SK-N-SH treated with all-trans-retinoic acid at 6 μM for 48 hours (cell line): ENCODE measurements around the gene USP5.

Experiments used
- ATAC-seq: fragments of 200-7000 bp; cut with Tn5 transposase; 3 replicates; pipeline ENCODE4 v1.9.1; 2020; ENCODE audit warnings: mild to moderate bottlenecking, moderate library complexity
- BACH2 ChIP-seq: fragments of 250-450 bp; sonication (Bioruptor Pico); IDR thresholded peaks from 2 replicates; pipeline ENCODE4 v1.9.0; 2021; ENCODE audit warnings: mild to moderate bottlenecking, borderline replicate concordance
- CREB5 ChIP-seq: fragments of 250-450 bp; sonication (Bioruptor Pico); IDR thresholded peaks from 2 replicates; pipeline ENCODE4 v1.5.1; 2020; ENCODE audit warnings: low read depth, mild to moderate bottlenecking, moderate library complexity
- CSDC2 ChIP-seq: fragments of 250-450 bp; sonication (Bioruptor Pico); IDR thresholded peaks from 2 replicates; pipeline ENCODE4 v1.5.0; 2020; ENCODE audit warnings: mild to moderate bottlenecking, moderate library complexity
- ESRRG ChIP-seq: fragments of 250-450 bp; sonication (Bioruptor Pico); IDR thresholded peaks from 2 replicates; pipeline ENCODE4 v1.6.1; 2021; ENCODE audit warnings: mild to moderate bottlenecking
- ISL1 ChIP-seq: fragments of 250-450 bp; sonication (Bioruptor Pico); IDR thresholded peaks from 2 replicates; pipeline ENCODE4 v2.1.2; 2022; ENCODE audit warnings: mild to moderate bottlenecking, moderate library complexity
- OSR1 ChIP-seq: fragments of 250-450 bp; sonication (Bioruptor Pico); IDR thresholded peaks from 2 replicates; pipeline ENCODE4 v1.8.0; 2022; ENCODE audit warnings: moderate library complexity, mild to moderate bottlenecking, inconsistent platforms
- PATZ1 ChIP-seq: fragments of 250-450 bp; sonication (Bioruptor Pico); IDR thresholded peaks from 2 replicates; pipeline ENCODE4 v1.8.0; 2020; ENCODE audit warnings: mild to moderate bottlenecking, moderate library complexity, borderline replicate concordance
- PPARA ChIP-seq: fragments of 250-450 bp; sonication (Bioruptor Pico); IDR thresholded peaks from 2 replicates; pipeline ENCODE4 v1.5.0; 2020; ENCODE audit warnings: mild to moderate bottlenecking, borderline replicate concordance
- RARB ChIP-seq: fragments of 250-450 bp; sonication (Bioruptor Pico); IDR thresholded peaks from 2 replicates; pipeline ENCODE4 v1.8.0; 2021; ENCODE audit warnings: mild to moderate bottlenecking, moderate library complexity
- SNAI2 ChIP-seq: fragments of 250-450 bp; sonication (Bioruptor Pico); IDR thresholded peaks from 2 replicates; pipeline ENCODE4 v1.5.0; 2020; ENCODE audit warnings: mild to moderate bottlenecking, moderate library complexity
- TOX ChIP-seq: fragments of 250-450 bp; sonication (Bioruptor Pico); IDR thresholded peaks from 2 replicates; pipeline ENCODE4 v1.8.0; 2021; ENCODE audit warnings: mild to moderate bottlenecking, moderate library complexity, borderline replicate concordance
- ZC3H10 ChIP-seq: fragments of 250-450 bp; sonication (Bioruptor Pico); IDR thresholded peaks from 2 replicates; pipeline ENCODE4 v1.5.1; 2021; ENCODE audit warnings: mild to moderate bottlenecking, moderate library complexity
- ZFP30 ChIP-seq: fragments of 450-650 bp; formaldehyde crosslinking; IDR thresholded peaks from 2 replicates; pipeline ENCODE4 v1.5.0; 2022; ENCODE audit warnings: mild to moderate bottlenecking, moderate library complexity
- ZNF565 ChIP-seq: fragments of 450-650 bp; formaldehyde crosslinking; conservative IDR thresholded peaks from 2 replicates; pipeline ENCODE4 v1.5.0; 2020; ENCODE audit warnings: low read depth, mild to moderate bottlenecking, moderate library complexity
- ZNF70 ChIP-seq: fragments of 450-650 bp; formaldehyde crosslinking; IDR thresholded peaks from 2 replicates; pipeline ENCODE4 v1.5.0; 2020; ENCODE audit warnings: mild to moderate bottlenecking, moderate library complexity
- ZNF8 ChIP-seq: fragments of 450-650 bp; formaldehyde crosslinking; IDR thresholded peaks from 2 replicates; pipeline ENCODE4 v1.5.0; 2020; ENCODE audit warnings: mild to moderate bottlenecking, moderate library complexity
- TF ChIP-seq, protein P1 (sequence below): fragments of 250-450 bp; sonication (Bioruptor Pico); IDR thresholded peaks from 2 replicates; pipeline ENCODE4 v1.5.0; 2020; ENCODE audit warnings: mild to moderate bottlenecking, moderate library complexity
- TF ChIP-seq, protein P2 (sequence below): fragments of 250-450 bp; sonication (Bioruptor Pico); IDR thresholded peaks from 2 replicates; pipeline ENCODE4 v1.5.1; 2021; ENCODE audit warnings: mild to moderate bottlenecking, moderate library complexity

Gene USP5

GRCh38 chr12:6860116-6860515 is 8.2 kb downstream of the USP5 start:
- ATAC-seq: no peak
- TF ChIP-seq CREB5: no peak
- TF ChIP-seq TOX (CRISPR knock-in tag): no peak
- no peak for TF ChIP-seq ZNF70
- TF ChIP-seq ZNF565 (CRISPR knock-in tag): no peak
- TF ChIP-seq CSDC2 (CRISPR knock-in tag): no peak
- TF ChIP-seq, protein P1, sequence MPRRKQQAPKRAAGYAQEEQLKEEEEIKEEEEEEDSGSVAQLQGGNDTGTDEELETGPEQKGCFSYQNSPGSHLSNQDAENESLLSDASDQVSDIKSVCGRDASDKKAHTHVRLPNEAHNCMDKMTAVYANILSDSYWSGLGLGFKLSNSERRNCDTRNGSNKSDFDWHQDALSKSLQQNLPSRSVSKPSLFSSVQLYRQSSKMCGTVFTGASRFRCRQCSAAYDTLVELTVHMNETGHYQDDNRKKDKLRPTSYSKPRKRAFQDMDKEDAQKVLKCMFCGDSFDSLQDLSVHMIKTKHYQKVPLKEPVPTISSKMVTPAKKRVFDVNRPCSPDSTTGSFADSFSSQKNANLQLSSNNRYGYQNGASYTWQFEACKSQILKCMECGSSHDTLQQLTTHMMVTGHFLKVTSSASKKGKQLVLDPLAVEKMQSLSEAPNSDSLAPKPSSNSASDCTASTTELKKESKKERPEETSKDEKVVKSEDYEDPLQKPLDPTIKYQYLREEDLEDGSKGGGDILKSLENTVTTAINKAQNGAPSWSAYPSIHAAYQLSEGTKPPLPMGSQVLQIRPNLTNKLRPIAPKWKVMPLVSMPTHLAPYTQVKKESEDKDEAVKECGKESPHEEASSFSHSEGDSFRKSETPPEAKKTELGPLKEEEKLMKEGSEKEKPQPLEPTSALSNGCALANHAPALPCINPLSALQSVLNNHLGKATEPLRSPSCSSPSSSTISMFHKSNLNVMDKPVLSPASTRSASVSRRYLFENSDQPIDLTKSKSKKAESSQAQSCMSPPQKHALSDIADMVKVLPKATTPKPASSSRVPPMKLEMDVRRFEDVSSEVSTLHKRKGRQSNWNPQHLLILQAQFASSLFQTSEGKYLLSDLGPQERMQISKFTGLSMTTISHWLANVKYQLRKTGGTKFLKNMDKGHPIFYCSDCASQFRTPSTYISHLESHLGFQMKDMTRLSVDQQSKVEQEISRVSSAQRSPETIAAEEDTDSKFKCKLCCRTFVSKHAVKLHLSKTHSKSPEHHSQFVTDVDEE (CRISPR knock-in tag): no peak
- TF ChIP-seq ISL1: no peak
- TF ChIP-seq ZNF8: no peak

GRCh38 chr12:6860942-6861341 is 9.0 kb downstream of the USP5 start:
- ATAC-seq: no peak
- no peak for TF ChIP-seq ZFP30 (CRISPR knock-in tag)
- TF ChIP-seq PATZ1 (CRISPR knock-in tag): no peak
- TF ChIP-seq TOX (CRISPR knock-in tag): no peak

GRCh38 chr12:6861391-6861790 is 9.4 kb downstream of the USP5 start:
- ATAC-seq: no peak
- no peak for TF ChIP-seq BACH2 (CRISPR knock-in tag)
- no peak for TF ChIP-seq ZFP30 (CRISPR knock-in tag)
- TF ChIP-seq ISL1: no peak
- no peak for TF ChIP-seq OSR1 (CRISPR knock-in tag)
- no peak for TF ChIP-seq RARB
- no peak for TF ChIP-seq ZNF565 (CRISPR knock-in tag)
- TF ChIP-seq ZC3H10 (CRISPR knock-in tag): no peak
- TF ChIP-seq PPARA (CRISPR knock-in tag): no peak
- no peak for TF ChIP-seq CSDC2 (CRISPR knock-in tag)
- no peak for TF ChIP-seq SNAI2 (CRISPR knock-in tag)
- TF ChIP-seq PATZ1 (CRISPR knock-in tag): no peak

- no peak for TF ChIP-seq ISL1
- no peak for ATAC-seq
Measured at GRCh38 chr12:6863033-6863432, 11.1 kb downstream of the USP5 start.

DNA sequence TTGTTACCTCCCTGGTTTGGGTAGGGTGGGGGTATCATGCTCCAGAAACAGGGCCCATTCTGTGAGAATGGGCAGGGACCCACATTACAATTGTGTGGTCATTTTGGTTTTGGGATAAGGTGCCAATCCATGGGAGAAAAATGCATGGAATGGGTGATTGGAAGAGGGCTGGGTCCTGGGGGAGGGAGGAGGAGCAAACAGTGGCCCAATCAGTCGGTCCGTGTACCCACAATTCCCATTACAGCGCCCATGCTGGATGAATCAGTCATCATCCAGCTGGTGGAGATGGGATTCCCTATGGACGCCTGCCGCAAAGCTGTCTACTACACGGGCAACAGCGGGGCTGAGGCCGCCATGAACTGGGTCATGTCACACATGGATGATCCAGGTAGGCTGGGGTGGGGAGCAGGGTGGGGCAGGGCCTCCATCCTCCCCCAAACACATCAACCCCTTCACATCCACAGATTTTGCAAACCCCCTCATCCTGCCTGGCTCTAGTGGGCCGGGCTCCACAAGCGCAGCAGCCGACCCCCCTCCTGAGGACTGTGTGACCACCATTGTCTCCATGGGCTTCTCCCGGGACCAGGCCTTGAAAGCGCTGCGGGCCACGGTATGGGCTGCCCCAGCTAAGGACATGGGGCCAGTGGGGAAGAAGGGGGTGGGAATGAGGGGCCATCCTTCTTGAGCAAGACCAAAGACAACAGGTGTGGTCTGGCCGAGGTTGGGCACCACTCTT is 11.8 kb downstream of the USP5 start:
- no peak for ATAC-seq
- TF ChIP-seq ISL1 (no peak), ZFP30 (CRISPR knock-in tag) (no peak), ESRRG (no peak), RARB (no peak), PATZ1 (CRISPR knock-in tag) (no peak), OSR1 (CRISPR knock-in tag) (no peak)
- TF ChIP-seq, protein P1 (CRISPR knock-in tag): no peak
- TF ChIP-seq, protein P2, sequence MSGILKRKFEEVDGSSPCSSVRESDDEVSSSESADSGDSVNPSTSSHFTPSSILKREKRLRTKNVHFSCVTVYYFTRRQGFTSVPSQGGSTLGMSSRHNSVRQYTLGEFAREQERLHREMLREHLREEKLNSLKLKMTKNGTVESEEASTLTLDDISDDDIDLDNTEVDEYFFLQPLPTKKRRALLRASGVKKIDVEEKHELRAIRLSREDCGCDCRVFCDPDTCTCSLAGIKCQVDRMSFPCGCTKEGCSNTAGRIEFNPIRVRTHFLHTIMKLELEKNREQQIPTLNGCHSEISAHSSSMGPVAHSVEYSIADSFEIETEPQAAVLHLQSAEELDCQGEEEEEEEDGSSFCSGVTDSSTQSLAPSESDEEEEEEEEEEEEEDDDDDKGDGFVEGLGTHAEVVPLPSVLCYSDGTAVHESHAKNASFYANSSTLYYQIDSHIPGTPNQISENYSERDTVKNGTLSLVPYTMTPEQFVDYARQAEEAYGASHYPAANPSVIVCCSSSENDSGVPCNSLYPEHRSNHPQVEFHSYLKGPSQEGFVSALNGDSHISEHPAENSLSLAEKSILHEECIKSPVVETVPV (CRISPR knock-in tag): no peak
